Measurements from ENCODE around the gene KHDC4.

DNA sequence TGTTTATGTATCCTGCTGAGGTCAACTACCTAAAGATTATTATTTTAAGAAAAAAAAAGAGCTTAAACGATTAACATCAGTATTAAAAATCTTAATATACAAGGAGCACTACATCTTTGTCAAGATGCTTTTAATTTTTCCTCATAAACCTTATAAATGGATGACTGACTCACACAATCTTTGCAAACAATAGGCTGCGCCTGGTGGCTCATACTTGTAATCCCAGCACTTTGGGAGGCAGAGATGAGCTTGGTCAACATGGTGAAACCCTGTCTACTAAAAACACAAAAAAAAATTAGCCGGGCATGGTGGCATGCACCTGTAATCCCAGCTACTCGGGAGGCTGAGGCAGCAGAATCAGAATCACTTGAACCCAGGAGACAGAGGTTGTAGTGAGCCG, 1.7 kb downstream of the KHDC4 start:
- TF ChIP-seq, protein P1, sequence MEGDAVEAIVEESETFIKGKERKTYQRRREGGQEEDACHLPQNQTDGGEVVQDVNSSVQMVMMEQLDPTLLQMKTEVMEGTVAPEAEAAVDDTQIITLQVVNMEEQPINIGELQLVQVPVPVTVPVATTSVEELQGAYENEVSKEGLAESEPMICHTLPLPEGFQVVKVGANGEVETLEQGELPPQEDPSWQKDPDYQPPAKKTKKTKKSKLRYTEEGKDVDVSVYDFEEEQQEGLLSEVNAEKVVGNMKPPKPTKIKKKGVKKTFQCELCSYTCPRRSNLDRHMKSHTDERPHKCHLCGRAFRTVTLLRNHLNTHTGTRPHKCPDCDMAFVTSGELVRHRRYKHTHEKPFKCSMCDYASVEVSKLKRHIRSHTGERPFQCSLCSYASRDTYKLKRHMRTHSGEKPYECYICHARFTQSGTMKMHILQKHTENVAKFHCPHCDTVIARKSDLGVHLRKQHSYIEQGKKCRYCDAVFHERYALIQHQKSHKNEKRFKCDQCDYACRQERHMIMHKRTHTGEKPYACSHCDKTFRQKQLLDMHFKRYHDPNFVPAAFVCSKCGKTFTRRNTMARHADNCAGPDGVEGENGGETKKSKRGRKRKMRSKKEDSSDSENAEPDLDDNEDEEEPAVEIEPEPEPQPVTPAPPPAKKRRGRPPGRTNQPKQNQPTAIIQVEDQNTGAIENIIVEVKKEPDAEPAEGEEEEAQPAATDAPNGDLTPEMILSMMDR (IDR thresholded peaks at IDR 0.05): no peak
- no peak for TF ChIP-seq POLR2A (IDR thresholded peaks at IDR 0.05)
- TF ChIP-seq EP300 (IDR thresholded peaks at IDR 0.05): no peak

Data from tibial nerve (tissue), 4 donors.